H9 (cell line): ENCODE results near the gene PBX4. TPM values are rescaled to one million over a fixed set of nuclear protein-coding genes. Genes with fewer than 3 reads are reported as not detected.

Experiments used
- DNase-seq: peaks from one replicate; pipeline ENCODE4 v3.0.0-alpha.2; 2017
- H2AFZ ChIP-seq: one replicate; pipeline ENCODE4 v1.6.1; 2013; ENCODE audit warnings: mild to moderate bottlenecking, low read length, control low read depth, moderate library complexity
- H2AK5ac ChIP-seq: 2 replicates; pipeline ENCODE4 v1.6.1; 2013; ENCODE audit warnings: low read length, control low read depth, mixed read lengths; ENCODE audit not compliant: insufficient read length
- H2BK120ac ChIP-seq: one replicate; pipeline ENCODE4 v1.6.1; 2013; ENCODE audit warnings: low read depth, mild to moderate bottlenecking, low read length, control low read depth, inconsistent platforms; ENCODE audit not compliant: poor library complexity, severe bottlenecking
- H2BK12ac ChIP-seq: 2 replicates; pipeline ENCODE4 v1.6.1; 2013; ENCODE audit warnings: low read length, control low read depth, mixed read lengths, low read depth; ENCODE audit not compliant: insufficient read length
- H2BK15ac ChIP-seq: 2 replicates; pipeline ENCODE4 v1.6.1; 2013; ENCODE audit warnings: low read depth, low read length, control low read depth
- H2BK20ac ChIP-seq: one replicate; pipeline ENCODE4 v1.6.1; 2013; ENCODE audit warnings: low read depth, mild to moderate bottlenecking, low read length, control low read depth, inconsistent platforms; ENCODE audit not compliant: poor library complexity, severe bottlenecking
- H2BK5ac ChIP-seq: 2 replicates; pipeline ENCODE4 v1.6.1; 2013; ENCODE audit warnings: low read length, control low read depth, mixed read lengths; ENCODE audit not compliant: insufficient read length
- H3K14ac ChIP-seq: 2 replicates; pipeline ENCODE4 v1.6.1; 2013; ENCODE audit warnings: low read length, control low read depth; ENCODE audit not compliant: insufficient read depth
- H3K18ac ChIP-seq: 2 replicates; pipeline ENCODE4 v1.6.1; 2013; ENCODE audit warnings: low read depth, mild to moderate bottlenecking, mixed read lengths, low read length, control low read depth; ENCODE audit not compliant: insufficient read length
- H3K23ac ChIP-seq: 2 replicates; pipeline ENCODE4 v1.6.1; 2013; ENCODE audit warnings: low read length, control low read depth, mixed read lengths, low read depth; ENCODE audit not compliant: insufficient read length
- H3K23me2 ChIP-seq: 2 replicates; pipeline ENCODE4 v1.6.1; 2013; ENCODE audit warnings: low read depth, mild to moderate bottlenecking, mixed read lengths, low read length, control low read depth; ENCODE audit not compliant: insufficient read length, poor library complexity, severe bottlenecking
- H3K27ac ChIP-seq: 2 replicates; pipeline ENCODE4 v1.5.1; 2013; ENCODE audit warnings: low read length, control low read depth, mixed read lengths, low read depth; ENCODE audit not compliant: insufficient read length
- H3K27me3 ChIP-seq: 2 replicates; pipeline ENCODE4 v1.6.1; 2013; ENCODE audit warnings: low read length, control low read depth, inconsistent platforms; ENCODE audit not compliant: insufficient read depth
- H3K4ac ChIP-seq: 2 replicates; pipeline ENCODE4 v1.6.1; 2013; ENCODE audit warnings: low read depth, mild to moderate bottlenecking, control low read depth, inconsistent platforms, low read length, moderate library complexity
- H3K4me1 ChIP-seq: 2 replicates; pipeline ENCODE4 v1.6.1; 2013; ENCODE audit warnings: low read length, control low read depth, inconsistent platforms; ENCODE audit not compliant: insufficient read depth
- H3K4me2 ChIP-seq: 2 replicates; pipeline ENCODE4 v1.6.1; 2013; ENCODE audit warnings: low read length, control low read depth, mixed read lengths; ENCODE audit not compliant: insufficient read length, insufficient read depth
- H3K56ac ChIP-seq: 2 replicates; pipeline ENCODE4 v1.6.1; 2013; ENCODE audit warnings: low read depth, mild to moderate bottlenecking, mixed read lengths, low read length, control low read depth; ENCODE audit not compliant: insufficient read length
- H3K79me1 ChIP-seq: 2 replicates; pipeline ENCODE4 v1.6.1; 2013; ENCODE audit warnings: low read depth, mild to moderate bottlenecking, moderate library complexity, low read length, control low read depth, inconsistent platforms; ENCODE audit not compliant: insufficient read depth, poor library complexity, severe bottlenecking
- H3K79me2 ChIP-seq: 2 replicates; pipeline ENCODE4 v1.6.1; 2013; ENCODE audit warnings: low read length, control low read depth, inconsistent platforms; ENCODE audit not compliant: insufficient read depth
- H3K9ac ChIP-seq: 2 replicates; pipeline ENCODE4 v1.6.1; 2013; ENCODE audit warnings: low read length, control low read depth, mixed read lengths; ENCODE audit not compliant: insufficient read length; ENCODE audit errors: extremely low read depth
- H3K9me3 ChIP-seq: one replicate; pipeline ENCODE4 v1.6.1; 2013; ENCODE audit warnings: low read depth, low read length, inconsistent platforms; ENCODE audit not compliant: control insufficient read depth
- H3T11ph ChIP-seq: one replicate; pipeline ENCODE4 v1.6.1; 2013; ENCODE audit warnings: mild to moderate bottlenecking, low read length, control low read depth, inconsistent platforms
- H4K20me1 ChIP-seq: one replicate; pipeline ENCODE4 v1.6.1; 2013; ENCODE audit not compliant: control insufficient read depth, insufficient read length, insufficient read depth
- H4K5ac ChIP-seq: 2 replicates; pipeline ENCODE4 v1.6.1; 2013; ENCODE audit warnings: low read depth, mild to moderate bottlenecking, mixed read lengths, low read length, control low read depth; ENCODE audit not compliant: insufficient read length
- H4K8ac ChIP-seq: replicated peaks from 2 replicates; pipeline ENCODE4 v1.6.1; 2013; ENCODE audit warnings: low read length, control low read depth, mixed read lengths, low read depth; ENCODE audit not compliant: insufficient read length
- H4K91ac ChIP-seq: 2 replicates; pipeline ENCODE4 v1.6.1; 2013; ENCODE audit warnings: low read depth, mild to moderate bottlenecking, moderate library complexity, mixed read lengths, low read length, control low read depth; ENCODE audit not compliant: insufficient read length
- H3K27ac Mint-ChIP-seq, 3 experiments: 2 replicates in 2 of 3; 3 replicates in 1 of 3; pipeline ENCODE4 v1.8.0; 2020 to 2021; ENCODE audit warnings: mixed read lengths in 3 of 3, mild to moderate bottlenecking in 1 of 3, moderate library complexity in 1 of 3
- H3K27me3 Mint-ChIP-seq: 2 replicates; pipeline ENCODE4 v1.8.0; 2021; ENCODE audit warnings: low read depth, mild to moderate bottlenecking, moderate library complexity, mixed read lengths
- H3K36me3 Mint-ChIP-seq, 3 experiments: 2 replicates in 2 of 3; 3 replicates in 1 of 3; pipeline ENCODE4 v1.8.0; 2020 to 2021; ENCODE audit warnings: low read depth in 3 of 3, mixed read lengths in 3 of 3; ENCODE audit not compliant: insufficient read depth in 1 of 3
- H3K4me1 Mint-ChIP-seq, 2 experiments: 2 replicates each; pipeline ENCODE4 v1.8.0; 2020; ENCODE audit warnings: mixed read lengths in 2 of 2
- H3K4me3 Mint-ChIP-seq, 2 experiments: 2 replicates in 1 of 2; 3 replicates in 1 of 2; pipeline ENCODE4 v1.8.0; 2020 to 2021; ENCODE audit warnings: mild to moderate bottlenecking in 2 of 2, mixed read lengths in 2 of 2, moderate library complexity in 1 of 2
- H3K9me3 Mint-ChIP-seq, 2 experiments: 2 replicates in 1 of 2; 3 replicates in 1 of 2; pipeline ENCODE4 v1.8.0; 2020; ENCODE audit warnings: mild to moderate bottlenecking in 2 of 2, mixed read lengths in 2 of 2, moderate library complexity in 1 of 2
- WGBS: extraction: QIAGEN DNeasy Blood & Tissue Kit; methylation state at CpG from one replicate; pipeline ENCODE4 v1.1.7; 2013; ENCODE audit warnings: missing lambda C conversion rate, low lambda C conversion rate, mixed read lengths; ENCODE audit not compliant: insufficient read length; ENCODE audit errors: extremely low coverage; 5-methylcytosine and 5-hydroxymethylcytosine counted together
- total RNA-seq: library from RNA; stranded (reverse); gene quantifications from 2 replicates; pipeline ENCODE4 v1.2.1, GENCODE V29; 2021
- TF ChIP-seq, protein P1 (sequence below): fragments of 200-600 bp; sonication (generic); conservative IDR thresholded peaks from 3 replicates; pipeline ENCODE4 v1.8.0; 2021; ENCODE audit warnings: antibody characterized with exemption, mild to moderate bottlenecking

Gene PBX4
- total RNA-seq, 1 experiment from 2014 or later = 3.3 TPM

DNA sequence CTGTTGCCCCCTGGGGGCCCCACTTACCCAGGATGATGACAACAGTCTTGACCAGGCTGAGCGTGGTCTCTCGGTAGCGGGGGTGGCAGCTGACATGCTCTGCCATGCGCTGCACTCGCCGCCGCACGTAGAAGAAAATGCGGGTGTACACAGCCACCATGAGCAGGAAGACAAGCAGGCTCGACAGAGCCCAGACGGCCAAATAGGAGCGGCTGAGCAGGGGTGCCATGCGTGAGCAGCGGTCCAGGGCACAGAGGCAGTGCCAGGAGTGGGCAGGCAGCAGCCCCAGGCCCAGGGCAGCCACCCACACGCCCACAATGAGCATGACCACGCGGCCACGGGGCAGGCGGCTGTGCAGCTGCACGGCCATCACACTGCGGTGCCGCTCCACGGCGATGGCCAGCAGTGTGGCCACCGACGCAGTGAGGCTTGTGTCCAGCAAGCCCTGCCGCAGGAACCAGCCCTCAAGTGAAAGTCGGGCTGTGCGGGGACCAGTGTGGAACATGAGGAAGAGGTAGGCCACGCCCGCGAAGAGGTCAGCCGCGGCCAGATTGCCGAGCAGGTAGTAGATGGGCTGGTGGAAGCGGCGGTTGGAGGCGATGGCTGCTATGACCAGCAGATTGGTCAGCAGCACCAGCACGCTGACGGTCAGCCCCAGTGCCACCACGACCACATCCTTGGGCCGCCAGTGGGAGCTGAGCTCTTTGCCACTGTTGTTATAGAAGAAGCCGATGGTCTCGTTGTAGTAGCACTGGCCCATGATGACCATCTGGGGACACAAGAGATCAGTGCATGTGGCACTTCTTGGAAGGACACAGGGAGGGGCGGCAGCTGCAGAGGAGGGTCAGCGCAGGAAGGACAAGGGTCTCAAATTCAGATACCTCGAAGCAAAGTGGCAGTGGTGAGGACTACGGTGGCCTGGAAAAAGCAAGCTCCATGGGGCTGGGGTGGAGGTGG is 8.3 kb upstream of the PBX4 start:
- Histone ChIP-seq H3K4me2 (peak overlapping the region; percentile 68), H2BK5ac (no peak overlapping the region), H3K4ac (no peak overlapping the region), H2AFZ (no peak overlapping the region), H3K79me1 (no peaks in the 10 kb centered on the region), H3K14ac (no peak overlapping the region; the same call in 1 of the 2 replicates), H2AK5ac (no peak overlapping the region), H2BK20ac (no peak overlapping the region), H2BK12ac (no peak overlapping the region), H4K8ac (no peak overlapping the region), H3T11ph (no peak overlapping the region), H3K79me2 (peaks cover 2% of the 10 kb centered on the region; the same call in 1 of the 2 replicates), H3K9me3 (no peaks in the 10 kb centered on the region), H3K4me1 (peaks cover 3% of the 10 kb centered on the region; the same call in 1 of the 2 replicates), H3K23me2 (peaks cover 10% of the 10 kb centered on the region), H3K18ac (no peak overlapping the region), H3K23ac (no peak overlapping the region), H3K27me3 (no peaks in the 10 kb centered on the region), H4K91ac (no peak overlapping the region), H2BK120ac (no peak overlapping the region), H3K9ac (peak overlapping the region; percentile 32), H4K20me1 (peaks cover 2% of the 10 kb centered on the region), H4K5ac (no peak overlapping the region), H2BK15ac (no peak overlapping the region), H3K56ac (no peak overlapping the region), H3K27ac (no peak overlapping the region)
- TF ChIP-seq, protein P1, sequence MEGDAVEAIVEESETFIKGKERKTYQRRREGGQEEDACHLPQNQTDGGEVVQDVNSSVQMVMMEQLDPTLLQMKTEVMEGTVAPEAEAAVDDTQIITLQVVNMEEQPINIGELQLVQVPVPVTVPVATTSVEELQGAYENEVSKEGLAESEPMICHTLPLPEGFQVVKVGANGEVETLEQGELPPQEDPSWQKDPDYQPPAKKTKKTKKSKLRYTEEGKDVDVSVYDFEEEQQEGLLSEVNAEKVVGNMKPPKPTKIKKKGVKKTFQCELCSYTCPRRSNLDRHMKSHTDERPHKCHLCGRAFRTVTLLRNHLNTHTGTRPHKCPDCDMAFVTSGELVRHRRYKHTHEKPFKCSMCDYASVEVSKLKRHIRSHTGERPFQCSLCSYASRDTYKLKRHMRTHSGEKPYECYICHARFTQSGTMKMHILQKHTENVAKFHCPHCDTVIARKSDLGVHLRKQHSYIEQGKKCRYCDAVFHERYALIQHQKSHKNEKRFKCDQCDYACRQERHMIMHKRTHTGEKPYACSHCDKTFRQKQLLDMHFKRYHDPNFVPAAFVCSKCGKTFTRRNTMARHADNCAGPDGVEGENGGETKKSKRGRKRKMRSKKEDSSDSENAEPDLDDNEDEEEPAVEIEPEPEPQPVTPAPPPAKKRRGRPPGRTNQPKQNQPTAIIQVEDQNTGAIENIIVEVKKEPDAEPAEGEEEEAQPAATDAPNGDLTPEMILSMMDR = no peak
- H3K4me1 Mint-ChIP-seq = peaks cover 16 to 20% of the 10 kb centered on the region in 2 experiments
- H3K27me3 Mint-ChIP-seq = peaks cover 3% of the 10 kb centered on the region; the same call in 1 of the 2 replicates
- DNase-seq = no peak
- peak overlapping the region in 1 of 3 experiments; percentile 95; a peak in 2 of 7 replicates for H3K27ac Mint-ChIP-seq
- no CpG with 5 or more reads among the region's 48 CpGs for WGBS
- H3K9me3 Mint-ChIP-seq = no peaks in the 10 kb centered on the region
- peak overlapping the region; percentile 87 to 98 for H3K4me3 Mint-ChIP-seq
- H3K36me3 Mint-ChIP-seq = peaks cover 21 to 36% (median 30%) of the 10 kb centered on the region in 3 experiments; a peak in 6 of 7 replicates
